Measurements from ENCODE around the gene PNMA1. TPM values are rescaled to one million over a fixed set of nuclear protein-coding genes. Genes with fewer than 3 reads are reported as not detected.
A peak's percentile ranks its signal among the peaks of the same experiment; 100 is the strongest.

PNMA1 gene
- total and polyA plus RNA-seq, 2 donors (not counting 1 experiment from before 2014, with no cell fraction given), result 9.5 to 31.6 TPM

DNA sequence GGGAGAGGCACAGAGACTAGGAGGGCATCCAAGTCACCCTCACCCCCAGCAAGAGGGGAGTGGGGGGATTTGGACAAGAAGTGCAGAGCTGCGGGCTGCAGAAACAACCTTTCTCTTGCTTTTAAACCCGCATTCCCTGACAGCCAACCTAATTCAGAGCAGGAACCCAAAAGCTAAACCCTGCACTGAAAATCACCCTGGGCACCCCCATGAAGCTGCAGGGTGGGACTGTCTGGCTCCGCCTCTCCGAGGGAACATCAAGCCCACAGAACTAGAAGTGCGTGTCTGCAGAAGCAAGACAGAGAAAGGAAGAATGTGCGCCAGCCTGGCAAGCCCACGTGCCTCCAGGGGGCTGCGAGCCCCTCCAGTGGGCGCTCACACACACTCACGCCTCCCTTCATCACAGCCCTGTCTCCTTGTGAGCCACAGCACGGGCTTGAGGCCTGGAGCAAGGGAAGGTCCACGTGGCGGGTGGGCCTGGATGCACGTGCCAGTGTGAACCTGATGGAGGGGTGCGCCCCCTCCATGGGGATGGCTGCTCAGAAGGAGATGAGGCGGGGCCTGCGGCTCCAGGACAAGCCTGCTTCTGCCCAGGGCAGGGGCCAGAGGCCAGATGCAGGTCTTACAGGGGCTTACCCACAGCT lies 27.8 kb upstream of the PNMA1 start:
- Histone ChIP-seq H3K4me2 (replicated peaks; ENCODE audit: low read depth, low read length, poor library complexity, severe bottlenecking) (peak overlapping the region; percentile 76), H3K9ac (ENCODE audit: low read length) (peak overlapping the region; percentile 55), H3K27ac (ENCODE audit: low read length in 2 of 2) (peak overlapping the region; percentile 61 to 81), H3K4me1 (ENCODE audit: control insufficient read depth in 2 of 2, insufficient read depth in 2 of 2, low read length in 2 of 2) (peaks cover 69 to 77% of the 10 kb centered on the region in 2 donors), H3K9me3 (ENCODE audit: control extremely low read depth in 1 of 3, control insufficient read depth in 2 of 3, insufficient read depth in 1 of 3, low read length in 2 of 3) (no peaks in the 10 kb centered on the region), H3K27me3 (replicated peaks in 1 of 4; ENCODE audit: control extremely low read depth in 1 of 4, control insufficient read depth in 3 of 4, insufficient read depth in 4 of 4, low read length in 3 of 4) (no peaks in the 10 kb centered on the region), H3K36me3 (replicated peaks in 1 of 2; ENCODE audit: control extremely low read depth in 1 of 2, control insufficient read depth in 1 of 2, extremely low read depth in 1 of 2, insufficient read depth in 2 of 2, low read length in 1 of 2) (peaks cover 0 to 43% of the 10 kb centered on the region in 2 experiments), H3K4me3 (ENCODE audit: control extremely low read depth in 1 of 5, extremely low read depth in 1 of 5, insufficient read depth in 1 of 5, low read depth in 2 of 5, low read length in 4 of 5) (peak overlapping the region; percentile 10 to 55 (median 43)), H4K20me1 (ENCODE audit: control insufficient read depth, insufficient read depth, low read length, poor library complexity, severe bottlenecking) (peaks cover 100% of the 10 kb centered on the region), H3K79me2 (ENCODE audit: control insufficient read depth, insufficient read depth, low read length) (peaks cover 100% of the 10 kb centered on the region), H2AFZ (ENCODE audit: insufficient read depth, low read depth, low read length, poor library complexity, severe bottlenecking) (peak overlapping the region; percentile 14)
- intact Hi-C loops (cut with micrococcal nuclease), result no loop called here
- peaks cover 79% of the 10 kb centered on the region for H3K4me1 Mint-ChIP-seq
- TF ChIP-seq EZH2 (IDR thresholded peaks at IDR 0.05; ENCODE audit: borderline replicate concordance, insufficient read depth, low read depth, low read length, poor library complexity, severe bottlenecking), result no peak
- TF ChIP-seq, protein P1, sequence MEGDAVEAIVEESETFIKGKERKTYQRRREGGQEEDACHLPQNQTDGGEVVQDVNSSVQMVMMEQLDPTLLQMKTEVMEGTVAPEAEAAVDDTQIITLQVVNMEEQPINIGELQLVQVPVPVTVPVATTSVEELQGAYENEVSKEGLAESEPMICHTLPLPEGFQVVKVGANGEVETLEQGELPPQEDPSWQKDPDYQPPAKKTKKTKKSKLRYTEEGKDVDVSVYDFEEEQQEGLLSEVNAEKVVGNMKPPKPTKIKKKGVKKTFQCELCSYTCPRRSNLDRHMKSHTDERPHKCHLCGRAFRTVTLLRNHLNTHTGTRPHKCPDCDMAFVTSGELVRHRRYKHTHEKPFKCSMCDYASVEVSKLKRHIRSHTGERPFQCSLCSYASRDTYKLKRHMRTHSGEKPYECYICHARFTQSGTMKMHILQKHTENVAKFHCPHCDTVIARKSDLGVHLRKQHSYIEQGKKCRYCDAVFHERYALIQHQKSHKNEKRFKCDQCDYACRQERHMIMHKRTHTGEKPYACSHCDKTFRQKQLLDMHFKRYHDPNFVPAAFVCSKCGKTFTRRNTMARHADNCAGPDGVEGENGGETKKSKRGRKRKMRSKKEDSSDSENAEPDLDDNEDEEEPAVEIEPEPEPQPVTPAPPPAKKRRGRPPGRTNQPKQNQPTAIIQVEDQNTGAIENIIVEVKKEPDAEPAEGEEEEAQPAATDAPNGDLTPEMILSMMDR (IDR thresholded peaks at IDR 0.05), result no peak
- H3K4me3 Mint-ChIP-seq, result peak overlapping the region; percentile 94
- H3K27me3 Mint-ChIP-seq, result no peaks in the 10 kb centered on the region
- 22% methylated on average over 9 of the region's 17 CpGs for WGBS (ENCODE audit: insufficient coverage)
- H3K9me3 Mint-ChIP-seq (ENCODE audit: insufficient read depth), result no peaks in the 10 kb centered on the region
- DNase-seq (no peak), ATAC-seq (ENCODE audit: low read depth) (peak; percentile 23)
- POLR2A ChIA-PET, result interaction anchor here (0.6 to 1.7 kb wide), 5 partner anchors 16 to 45 kb away, joined by 3 to 9 read pairs (median 4); a partner anchor contains a TSS
- CTCF ChIA-PET, result interaction anchor here (0.6 to 17.2 kb wide), 10 partner anchors 11 to 144 kb away, joined by 3 to 184 read pairs (median 8); partner anchors contain the start of gene ZNF410
- peak overlapping the region; percentile 99 for H3K27ac Mint-ChIP-seq

DNA sequence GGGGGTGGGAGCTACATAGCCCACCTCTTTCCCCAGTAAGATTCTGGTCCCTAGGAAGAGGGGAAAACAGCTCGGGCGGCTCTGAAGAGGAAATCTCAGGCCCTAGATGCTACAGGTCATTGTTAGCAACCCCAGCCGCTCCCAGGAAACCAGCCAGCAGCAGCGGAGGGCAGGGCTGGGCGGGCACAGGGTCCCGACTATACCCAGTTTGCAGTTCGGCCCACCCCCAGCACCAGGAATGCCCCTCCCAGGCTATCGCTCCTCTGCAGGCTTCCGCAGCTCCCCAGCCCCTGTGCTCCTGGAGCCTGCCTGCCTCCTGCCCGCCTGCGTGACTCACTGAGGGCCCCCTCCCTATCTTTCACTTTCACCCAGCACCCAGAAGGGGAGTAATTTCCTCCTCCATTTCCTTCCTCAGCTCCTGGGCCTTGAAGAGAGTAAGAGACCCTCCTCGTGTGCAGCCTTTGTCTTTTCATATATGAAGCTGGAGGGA lies 27.2 kb upstream of the PNMA1 start:
- H3K4me1 Mint-ChIP-seq, result peaks cover 74% of the 10 kb centered on the region
- Histone ChIP-seq H3K4me1 (ENCODE audit: control insufficient read depth in 2 of 2, insufficient read depth in 2 of 2, low read length in 2 of 2) (peaks cover 63 to 71% of the 10 kb centered on the region in 2 donors), H3K9me3 (ENCODE audit: control extremely low read depth in 1 of 3, control insufficient read depth in 2 of 3, insufficient read depth in 1 of 3, low read length in 2 of 3) (no peaks in the 10 kb centered on the region), H3K4me3 (ENCODE audit: control extremely low read depth in 1 of 5, extremely low read depth in 1 of 5, insufficient read depth in 1 of 5, low read depth in 2 of 5, low read length in 4 of 5) (peak overlapping the region; percentile 10 to 55 (median 43)), H4K20me1 (ENCODE audit: control insufficient read depth, insufficient read depth, low read length, poor library complexity, severe bottlenecking) (peaks cover 99% of the 10 kb centered on the region), H2AFZ (ENCODE audit: insufficient read depth, low read depth, low read length, poor library complexity, severe bottlenecking) (peak overlapping the region; percentile 14), H3K36me3 (replicated peaks in 1 of 2; ENCODE audit: control extremely low read depth in 1 of 2, control insufficient read depth in 1 of 2, extremely low read depth in 1 of 2, insufficient read depth in 2 of 2, low read length in 1 of 2) (peaks cover 0 to 43% of the 10 kb centered on the region in 2 experiments), H3K27me3 (replicated peaks in 1 of 4; ENCODE audit: control extremely low read depth in 1 of 4, control insufficient read depth in 3 of 4, insufficient read depth in 4 of 4, low read length in 3 of 4) (no peaks in the 10 kb centered on the region), H3K9ac (ENCODE audit: low read length) (peak overlapping the region; percentile 55), H3K79me2 (ENCODE audit: control insufficient read depth, insufficient read depth, low read length) (peaks cover 100% of the 10 kb centered on the region), H3K4me2 (replicated peaks; ENCODE audit: low read depth, low read length, poor library complexity, severe bottlenecking) (peak overlapping the region; percentile 76), H3K27ac (ENCODE audit: low read length in 2 of 2) (peak overlapping the region; percentile 61 to 81)
- CTCF ChIA-PET, result interaction anchor here (0.7 to 17.2 kb wide), 9 partner anchors 10 to 145 kb away, joined by 3 to 184 read pairs (median 10); partner anchors contain the start of gene ZNF410
- intact Hi-C loops (cut with micrococcal nuclease), result no loop called here
- TF ChIP-seq, protein P1 (IDR thresholded peaks at IDR 0.05), result no peak
- no peak for TF ChIP-seq EZH2 (IDR thresholded peaks at IDR 0.05; ENCODE audit: borderline replicate concordance, insufficient read depth, low read depth, low read length, poor library complexity, severe bottlenecking)
- ATAC-seq (ENCODE audit: low read depth), result peak; percentile 77
- no peaks in the 10 kb centered on the region for H3K9me3 Mint-ChIP-seq (ENCODE audit: insufficient read depth)
- H3K4me3 Mint-ChIP-seq, result peak overlapping the region; percentile 94
- H3K27ac Mint-ChIP-seq, result peak overlapping the region; percentile 99
- DNase-seq, result peak; percentile 73
- H3K27me3 Mint-ChIP-seq, result no peaks in the 10 kb centered on the region
- POLR2A ChIA-PET, result interaction anchor here (0.9 to 1.7 kb wide), 5 partner anchors 17 to 45 kb away, joined by 3 to 9 read pairs (median 4); partner anchors contain the start of gene PNMA1
- 3% methylated on average over 9 of the region's 12 CpGs for WGBS (ENCODE audit: insufficient coverage)
